H1 (cell line): ENCODE results near the gene DSTN. TPM values are rescaled to one million over a fixed set of nuclear protein-coding genes. Genes with fewer than 3 reads are reported as not detected.

Experiments used
- CTCF ChIA-PET: fragments of 300-600 bp; sonication (Branson Sonifier 250); formaldehyde crosslinking; loops from one replicate; lab custom pipeline; 2021; ENCODE audit not compliant: partially characterized antibody; lab: Charles Lee
- POLR2A ChIA-PET: fragments of 300-600 bp; sonication (Branson Sonifier 250); formaldehyde crosslinking; loops from one replicate; lab custom pipeline; 2021; ENCODE audit warnings: inconsistent platforms; ENCODE audit not compliant: partially characterized antibody; lab: Charles Lee
- DNase-seq, 2 experiments: peaks; one replicate each; pipeline versions ENCODE4 v3.0.0 to v3.0.0-alpha.2; 2010 to 2022; ENCODE audit warnings: low spot score in 2 of 2, low read depth in 1 of 2, mixed read lengths in 1 of 2
- FAIRE-seq: peaks from 2 replicates; lab custom pipeline; 2011; peaks lifted over from hg19 to GRCh38; lab: Jason Lieb, UNC
- H2AFZ ChIP-seq: 2 replicates; pipeline ENCODE4 v1.8.1; 2012; ENCODE audit warnings: low read length, inconsistent platforms
- H2AK5ac ChIP-seq: 2 replicates; pipeline ENCODE4 v1.6.1; 2013; ENCODE audit warnings: low read depth, low read length
- H2BK120ac ChIP-seq: replicated peaks from 2 replicates; pipeline ENCODE3; 2013; ENCODE audit warnings: low read depth, low read length, inconsistent platforms
- H2BK12ac ChIP-seq: 2 replicates; pipeline ENCODE4 v1.6.1; 2013; ENCODE audit warnings: low read depth, low read length
- H2BK15ac ChIP-seq: 2 replicates; pipeline ENCODE4 v1.6.1; 2013; ENCODE audit warnings: low read length
- H2BK20ac ChIP-seq: 2 replicates; pipeline ENCODE4 v1.6.1; 2013; ENCODE audit warnings: low read length
- H2BK5ac ChIP-seq: 2 replicates; pipeline ENCODE4 v1.6.1; 2013; ENCODE audit warnings: low read depth, low read length
- H3K14ac ChIP-seq: 2 replicates; pipeline ENCODE4 v1.6.1; 2013; ENCODE audit warnings: inconsistent platforms; ENCODE audit not compliant: insufficient read length
- H3K18ac ChIP-seq: 2 replicates; pipeline ENCODE4 v1.6.1; 2013; ENCODE audit warnings: low read length; ENCODE audit errors: extremely low read depth
- H3K23ac ChIP-seq: 2 replicates; pipeline ENCODE4 v1.6.1; 2013; ENCODE audit warnings: inconsistent platforms; ENCODE audit not compliant: insufficient read length
- H3K23me2 ChIP-seq: 2 replicates; pipeline ENCODE4 v1.6.1; 2013; ENCODE audit warnings: low read depth, low read length
- H3K27ac ChIP-seq: 2 replicates; pipeline ENCODE4 v1.6.1; 2011; ENCODE audit warnings: low read depth, low read length, inconsistent platforms
- H3K27me3 ChIP-seq, 4 experiments: replicated peaks in 1 of 4; 1 replicate in 1 of 4; 2 replicates in 3 of 4; pipeline versions ENCODE4 v1.6.1 to v1.8.1; 2011 to 2013; ENCODE audit warnings: low read length in 3 of 4, mild to moderate bottlenecking in 3 of 4, inconsistent platforms in 2 of 4, mixed read lengths in 2 of 4, moderate library complexity in 1 of 4; ENCODE audit not compliant: control insufficient read depth in 3 of 4, insufficient read depth in 3 of 4; ENCODE audit errors: extremely low read depth in 1 of 4
- H3K36me3 ChIP-seq, 4 experiments: 2 replicates each; pipeline versions ENCODE4 v1.6.1 to v1.8.1; 2011 to 2013; ENCODE audit warnings: mild to moderate bottlenecking in 4 of 4, low read length in 3 of 4, moderate library complexity in 2 of 4, control low read depth in 1 of 4, inconsistent platforms in 1 of 4; ENCODE audit not compliant: insufficient read depth in 4 of 4, control insufficient read depth in 2 of 4
- H3K4ac ChIP-seq: replicated peaks from 2 replicates; pipeline ENCODE3; 2013; ENCODE audit warnings: low read length, low read depth, mixed read lengths, inconsistent platforms; ENCODE audit not compliant: insufficient read length
- H3K4me1 ChIP-seq, 4 experiments: replicated peaks in 1 of 4; 1 replicate in 1 of 4; 2 replicates in 3 of 4; pipeline versions ENCODE4 v1.6.1 to v1.8.1; 2011 to 2013; ENCODE audit warnings: low read length in 3 of 4, inconsistent platforms in 2 of 4, mixed read lengths in 1 of 4; ENCODE audit not compliant: insufficient read depth in 4 of 4, control insufficient read depth in 3 of 4
- H3K4me2 ChIP-seq, 2 experiments: 2 replicates each; pipeline versions ENCODE4 v1.6.1 to v1.8.1; 2011 to 2013; ENCODE audit warnings: low read depth in 2 of 2, low read length in 2 of 2, control low read depth in 1 of 2, inconsistent platforms in 1 of 2, mild to moderate bottlenecking in 1 of 2; ENCODE audit not compliant: insufficient read depth in 1 of 2
- H3K4me3 ChIP-seq, 4 experiments: fragments of 200-600, 300-600 bp in 1 of 4; sonication (generic), shearing (Covaris generic), sonication (Bioruptor Twin) in 1 of 4; 2 replicates each; pipeline versions ENCODE4 v1.5.1 to v1.8.1; 2011 to 2016; ENCODE audit warnings: low read length in 4 of 4, low read depth in 3 of 4, control low read depth in 2 of 4, inconsistent platforms in 2 of 4, mild to moderate bottlenecking in 2 of 4, mixed read lengths in 1 of 4, moderate library complexity in 1 of 4; ENCODE audit not compliant: insufficient read depth in 2 of 4; ENCODE audit errors: extremely low read depth in 1 of 4
- H3K56ac ChIP-seq: replicated peaks from 2 replicates; pipeline ENCODE3; 2013; ENCODE audit warnings: low read depth, mild to moderate bottlenecking, mixed read lengths, low read length, inconsistent platforms; ENCODE audit not compliant: insufficient read length
- H3K79me1 ChIP-seq: 2 replicates; pipeline ENCODE4 v1.6.1; 2013; ENCODE audit warnings: low read depth, low read length, control low read depth
- H3K79me2 ChIP-seq, 2 experiments: 2 replicates each; pipeline versions ENCODE4 v1.6.1 to v1.8.1; 2012 to 2013; ENCODE audit warnings: low read length in 2 of 2, mild to moderate bottlenecking in 2 of 2, inconsistent platforms in 1 of 2; ENCODE audit not compliant: insufficient read depth in 2 of 2, control insufficient read depth in 1 of 2
- H3K9ac ChIP-seq, 4 experiments: replicated peaks in 1 of 4; 1 replicate in 1 of 4; 2 replicates in 3 of 4; pipeline versions ENCODE4 v1.6.1 to v1.8.1; 2011 to 2013; ENCODE audit warnings: low read depth in 3 of 4, low read length in 3 of 4, control low read depth in 2 of 4, mild to moderate bottlenecking in 2 of 4, moderate library complexity in 2 of 4, inconsistent platforms in 1 of 4; ENCODE audit errors: extremely low read depth in 1 of 4
- H3K9me3 ChIP-seq, 2 experiments: 2 replicates each; pipeline versions ENCODE4 v1.6.1 to v1.8.1; 2012 to 2013; ENCODE audit warnings: mild to moderate bottlenecking in 2 of 2, moderate library complexity in 2 of 2, control low read depth in 1 of 2, inconsistent platforms in 1 of 2, low read depth in 1 of 2, low read length in 1 of 2, mixed read lengths in 1 of 2; ENCODE audit not compliant: insufficient read depth in 2 of 2
- H4K20me1 ChIP-seq, 2 experiments: replicated peaks in 1 of 2; 2 replicates each; pipeline versions ENCODE3 to v1.8.1; 2011 to 2013; ENCODE audit warnings: inconsistent platforms in 2 of 2, low read length in 2 of 2, mild to moderate bottlenecking in 1 of 2; ENCODE audit not compliant: insufficient read depth in 2 of 2, control insufficient read depth in 1 of 2
- H4K5ac ChIP-seq: 2 replicates; pipeline ENCODE4 v1.6.1; 2013; ENCODE audit warnings: low read length, low read depth, mixed read lengths, inconsistent platforms; ENCODE audit not compliant: insufficient read length
- H4K8ac ChIP-seq: 2 replicates; pipeline ENCODE4 v1.8.0; 2013; ENCODE audit warnings: mild to moderate bottlenecking, moderate library complexity, low read length, inconsistent platforms; ENCODE audit not compliant: insufficient read depth; ENCODE audit errors: extremely low read depth
- H4K91ac ChIP-seq: replicated peaks from 2 replicates; pipeline ENCODE3; 2013; ENCODE audit warnings: low read length, mixed read lengths, inconsistent platforms; ENCODE audit not compliant: insufficient read length
- GABPA ChIP-seq: IDR thresholded peaks from 2 replicates; pipeline ENCODE4 v1.6.1; 2011; ENCODE audit warnings: mild to moderate bottlenecking, low read length, moderate library complexity, borderline replicate concordance; ENCODE audit not compliant: insufficient read depth
- KDM1A ChIP-seq: fragments of 200-600, 300-600 bp; sonication (generic); IDR thresholded peaks from 2 replicates; pipeline ENCODE4 v1.7.1; 2016; ENCODE audit warnings: mild to moderate bottlenecking, low read length, borderline replicate concordance
- WGBS, 2 experiments: shearing (Covaris generic) in 1 of 2; methylation state at CpG; one replicate each; pipeline versions ENCODE4 v1.1.6 to v1.1.7; 2013 to 2015; ENCODE audit warnings: low lambda C conversion rate in 2 of 2, mixed read lengths in 2 of 2, inconsistent platforms in 1 of 2, low coverage in 1 of 2, missing lambda C conversion rate in 1 of 2; ENCODE audit not compliant: insufficient replicate concordance in 2 of 2, insufficient coverage in 1 of 2, insufficient read length in 1 of 2; ENCODE audit errors: extremely low coverage in 1 of 2, missing lambda C conversion rate in 1 of 2; 5-methylcytosine and 5-hydroxymethylcytosine counted together
- polyA plus RNA-seq, 7 experiments: library from polyadenylated mRNA; depleted of rRNA in 3 of 7; stranded (reverse) in 5 of 7; unstranded in 2 of 7; fragments of >200 nt in 5 of 7; fragments of 200-250 nt in 2 of 7; gene quantifications; 1 replicate in 5 of 7; 2 replicates in 1 of 7; 4 replicates in 1 of 7; pipeline versions ENCODE4 v1.2.1 to v1.2.3, GENCODE V29; 2011 to 2013; ENCODE audit warnings: missing spikeins in 2 of 7, mixed read lengths in 2 of 7
- total RNA-seq: library from RNA; stranded (reverse); fragmentation: NEBNext Ultra II Directional; extraction: Animal tissue kit (Norgen Biotek cat#: 25700); gene quantifications from 2 replicates; pipeline ENCODE4 v1.2.1, GENCODE V29; 2021

The DSTN gene
- total and polyA plus RNA-seq, 2 of the 8 experiments (the other 6 are each of a cell fraction or from before 2014, with no cell fraction given): 43.3 to 208 TPM

DNA sequence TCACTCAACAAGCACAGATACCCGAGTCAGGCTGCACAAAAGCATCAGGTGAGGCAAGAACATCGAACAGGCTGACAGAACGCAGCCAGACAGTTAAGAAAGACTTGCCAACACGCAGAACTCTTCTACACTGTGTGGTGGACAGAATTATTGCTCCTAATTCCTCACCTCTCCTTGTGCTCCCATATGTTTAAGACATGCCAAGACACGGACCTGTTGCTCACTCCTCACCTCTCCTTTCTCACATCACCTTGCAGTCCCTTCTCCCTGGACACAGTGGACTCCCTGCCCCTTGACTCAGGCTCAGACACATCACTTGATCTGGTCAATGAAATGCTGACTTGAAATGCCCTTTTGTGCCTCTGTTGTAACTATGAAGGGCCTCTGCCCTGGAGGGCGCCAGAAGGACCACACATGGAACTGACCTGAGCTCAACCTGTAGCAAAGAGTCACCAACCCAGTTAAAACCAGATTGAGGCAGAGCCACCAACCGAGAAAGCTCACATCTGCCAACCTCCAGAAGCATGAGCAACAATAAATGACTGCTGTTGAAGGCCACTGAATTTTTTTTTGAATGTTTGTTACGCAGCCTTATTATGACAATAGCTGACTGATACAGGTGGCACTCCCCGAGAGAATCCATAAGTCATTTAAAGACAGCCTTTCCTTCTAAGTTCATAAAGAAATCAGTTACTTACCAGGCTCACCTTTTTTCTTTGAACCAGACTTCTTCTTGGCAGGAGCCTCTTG lies 88.2 kb downstream of the DSTN start:
- TF ChIP-seq GABPA: no peak
- peak; percentile 74; the same call in 1 of the 2 replicates for TF ChIP-seq KDM1A
- Histone ChIP-seq H2BK20ac (peak overlapping the region; percentile 76; the same call in 1 of the 2 replicates), H3K79me1 (peaks cover 19% of the 10 kb centered on the region), H4K5ac (no peak overlapping the region), H3K27ac (no peak overlapping the region), H4K20me1 (peaks cover under 1 to 8% of the 10 kb centered on the region in 2 experiments), H3K4me3 (no peak overlapping the region), H2BK5ac (peak overlapping the region; percentile 66; the same call in 1 of the 2 replicates), H2BK120ac (no peak overlapping the region), H2AFZ (no peak overlapping the region), H3K4me2 (no peak overlapping the region), H3K27me3 (no peaks in the 10 kb centered on the region), H3K4ac (no peak overlapping the region), H3K14ac (no peak overlapping the region), H3K23me2 (no peaks in the 10 kb centered on the region), H2AK5ac (no peak overlapping the region), H3K9me3 (peaks cover 6 to 13% of the 10 kb centered on the region in 2 experiments), H3K79me2 (peaks cover 5 to 74% of the 10 kb centered on the region in 2 experiments; a peak in 3 of 4 replicates), H3K9ac (no peak overlapping the region), H3K18ac (no peak overlapping the region), H3K56ac (no peak overlapping the region), H4K8ac (no peak overlapping the region), H4K91ac (no peak overlapping the region), H2BK12ac (no peak overlapping the region; the same call in 1 of the 2 replicates), H3K23ac (no peak overlapping the region), H3K36me3 (peaks cover 0 to 20% (median 10%) of the 10 kb centered on the region in 4 experiments; a peak in 5 of 8 replicates), H2BK15ac (no peak overlapping the region), H3K4me1 (peaks cover 6 to 11% (median 8%) of the 10 kb centered on the region in 4 experiments; a peak in 5 of 7 replicates)
- 93% methylated on average over 9 of the region's 9 CpGs; no CpG with 5 or more reads in 1 of the 2 experiments for WGBS, 2 experiments
- DNase-seq: no peak
- POLR2A ChIA-PET: interaction anchor here (1.3 kb wide), 1 partner anchor 8 kb away, joined by 4 read pairs; no protein-coding TSS in a partner anchor
- FAIRE-seq: no peak
- CTCF ChIA-PET: interaction anchor here (1.0 to 5.9 kb wide), 3 partner anchors 8 to 280 kb away, joined by 3 to 26 read pairs (median 12); partner anchors contain the start of gene RRBP1
